ENCODE results near the gene CD200.
A peak's percentile ranks its signal among the peaks of the same experiment; 100 is the strongest.
"Not testable (repeated sequence)": the region's sequence is repeated elsewhere in the genome, so short reads cannot be mapped to it uniquely, and the experiment has no call there.

The CD200 gene

GRCh38 chr3:112360561-112360960 is 27.6 kb downstream of the CD200 start:
- no peak for DNase-seq (ENCODE audit: low spot score)

GRCh38 chr3:112362221-112362620 is 29.3 kb downstream of the CD200 start:
- no peak for DNase-seq (ENCODE audit: low spot score)

GRCh38 chr3:112364291-112364690 is 31.3 kb downstream of the CD200 start:
- no peak for DNase-seq (ENCODE audit: low spot score)

GRCh38 chr3:112365035-112365434 is 32.1 kb downstream of the CD200 start:
- DNase-seq (ENCODE audit: low spot score) = no peak

- no peak for DNase-seq (ENCODE audit: low spot score)
Observed at GRCh38 chr3:112365636-112366035, 32.7 kb downstream of the CD200 start.

GRCh38 chr3:112366522-112366921 is 33.6 kb downstream of the CD200 start:
- no peak for DNase-seq (ENCODE audit: low spot score)

- DNase-seq (ENCODE audit: low spot score) = no peak
Observed at GRCh38 chr3:112371569-112371968, 38.6 kb downstream of the CD200 start.

- no peak for DNase-seq (ENCODE audit: low spot score)
Observed at GRCh38 chr3:112372396-112372795, 39.4 kb downstream of the CD200 start.

- DNase-seq (ENCODE audit: low spot score) = no peak
Observed at GRCh38 chr3:112373476-112373875, 40.5 kb downstream of the CD200 start.

GRCh38 chr3:112373924-112374323 is 41.0 kb downstream of the CD200 start:
- no peak for DNase-seq (ENCODE audit: low spot score)

GRCh38 chr3:112374333-112374734 is 41.4 kb downstream of the CD200 start:
- no peak for DNase-seq (ENCODE audit: low spot score)

- no peak for DNase-seq (ENCODE audit: low spot score)
Observed at GRCh38 chr3:112375117-112375516, 42.2 kb downstream of the CD200 start.

- no peak for DNase-seq (ENCODE audit: low spot score)
Observed at GRCh38 chr3:112376241-112376911, 43.4 kb downstream of the CD200 start.

- DNase-seq (ENCODE audit: low spot score) = no peak
Observed at GRCh38 chr3:112376992-112377391, 44.0 kb downstream of the CD200 start.

GRCh38 chr3:112377568-112378071 is 44.7 kb downstream of the CD200 start:
- no peak for DNase-seq (ENCODE audit: low spot score)

GRCh38 chr3:112378347-112378746 is 45.4 kb downstream of the CD200 start:
- DNase-seq (ENCODE audit: low spot score) = not testable (repeated sequence)

- DNase-seq (ENCODE audit: low spot score) = peak; percentile 26
Observed at GRCh38 chr3:112379020-112379690, 46.2 kb downstream of the CD200 start.

GRCh38 chr3:112381673-112382542 is 49.0 kb downstream of the CD200 start:
- no peak for DNase-seq (ENCODE audit: low spot score)

- no peak for DNase-seq (ENCODE audit: low spot score)
Observed at GRCh38 chr3:112382543-112383160, 49.7 kb downstream of the CD200 start.

GRCh38 chr3:112384769-112385168 is 51.8 kb downstream of the CD200 start:
- DNase-seq (ENCODE audit: low spot score) = no peak

GRCh38 chr3:112388972-112389371 is 56.0 kb downstream of the CD200 start:
- no peak for DNase-seq (ENCODE audit: low spot score)

- DNase-seq (ENCODE audit: low spot score) = no peak
Observed at GRCh38 chr3:112389961-112390360, 57.0 kb downstream of the CD200 start.
